Globus pallidus (tissue), 1 donor: ENCODE results near the gene TBC1D23.
A peak's percentile ranks its signal among the peaks of the same experiment; 100 is the strongest.
"Not testable (repeated sequence)": the region's sequence is repeated elsewhere in the genome, so short reads cannot be mapped to it uniquely, and the experiment has no call there.

Source experiments
- DNase-seq: peaks from one replicate; pipeline ENCODE4 v3.0.0-alpha.2; 2015; ENCODE audit warnings: low spot score

The TBC1D23 gene

DNA sequence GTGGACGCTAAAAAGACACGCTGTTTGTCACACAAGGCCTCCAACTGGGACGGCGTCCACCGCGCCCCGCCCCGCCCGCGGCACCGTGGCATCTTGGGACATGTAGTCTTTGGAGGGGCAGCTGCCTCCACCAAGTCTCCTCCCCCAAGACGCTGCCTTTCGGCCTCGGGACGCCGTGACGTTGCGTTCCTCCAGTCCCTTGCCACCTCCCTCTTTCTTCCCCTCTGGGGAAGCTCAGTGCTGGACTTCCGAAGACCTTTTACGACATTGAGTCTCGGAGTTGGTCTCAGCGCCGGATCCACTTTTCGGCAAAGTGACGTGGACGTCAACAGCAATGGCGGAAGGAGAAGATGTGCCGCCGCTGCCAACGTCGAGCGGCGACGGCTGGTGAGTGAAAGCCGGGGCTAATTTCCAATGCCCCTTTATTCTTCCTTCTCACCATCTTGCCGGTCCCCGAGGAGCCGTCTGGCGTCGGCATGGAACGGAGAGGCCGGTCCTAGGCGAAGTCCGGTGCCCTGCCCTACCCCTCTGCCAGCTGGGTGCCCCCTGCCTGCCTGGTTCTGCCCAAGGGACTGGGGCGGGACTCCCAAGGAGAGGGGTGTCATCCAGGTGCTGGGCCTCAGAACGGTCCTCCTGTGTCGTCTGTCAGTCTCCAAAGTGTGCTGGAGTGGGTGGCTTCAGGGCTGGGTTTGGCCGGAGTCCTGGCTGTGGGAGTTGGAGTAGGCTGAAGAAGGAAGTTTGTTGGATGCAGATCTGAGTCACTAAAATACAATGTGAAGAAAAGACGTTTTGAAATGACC is at the start of gene TBC1D23:
TSS of gene TBC1D23 (plus strand) at position 308 of the 800 bp plus-strand sequence. CDS start at position 335, 27 bp downstream.
- DNase-seq, result peak; percentile 100

DNA sequence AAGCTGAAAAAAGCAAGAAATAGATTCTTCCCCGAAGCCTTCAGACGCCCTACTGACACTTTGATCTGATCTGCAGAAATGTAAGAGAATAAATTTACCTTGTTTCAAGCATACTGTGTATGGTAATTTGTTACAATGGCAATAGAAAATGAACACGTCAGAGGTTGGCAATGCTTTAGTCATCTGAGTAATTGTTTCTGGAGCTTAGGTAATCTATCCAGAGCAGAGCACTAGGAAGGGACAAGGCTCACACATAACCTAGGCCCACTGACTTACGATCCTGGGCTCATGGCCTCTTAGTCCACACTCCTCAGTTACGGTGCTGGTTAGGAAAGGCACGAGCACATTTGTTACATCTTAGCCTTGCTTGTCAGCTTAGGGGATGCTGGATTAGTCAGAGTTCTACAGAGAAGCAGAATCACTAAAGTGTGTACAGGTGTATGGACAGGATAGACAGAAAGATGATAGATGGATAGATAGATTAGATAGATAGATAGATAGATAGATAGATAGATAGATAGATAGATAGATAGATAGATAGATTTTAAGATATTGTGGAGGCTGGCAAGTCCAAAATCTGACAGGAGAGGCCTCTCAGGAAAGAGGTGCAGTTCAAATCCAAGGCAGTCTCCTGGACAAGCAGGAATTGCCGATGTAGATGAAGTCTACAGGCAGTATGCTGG is 46.8 kb upstream of the TBC1D23 start:
- no peak for DNase-seq

GRCh38 chr3:100214574-100214964 is 46.2 kb upstream of the TBC1D23 start:
- no peak for DNase-seq

GRCh38 chr3:100216713-100217112 is 44.1 kb upstream of the TBC1D23 start:
- no peak for DNase-seq

DNA sequence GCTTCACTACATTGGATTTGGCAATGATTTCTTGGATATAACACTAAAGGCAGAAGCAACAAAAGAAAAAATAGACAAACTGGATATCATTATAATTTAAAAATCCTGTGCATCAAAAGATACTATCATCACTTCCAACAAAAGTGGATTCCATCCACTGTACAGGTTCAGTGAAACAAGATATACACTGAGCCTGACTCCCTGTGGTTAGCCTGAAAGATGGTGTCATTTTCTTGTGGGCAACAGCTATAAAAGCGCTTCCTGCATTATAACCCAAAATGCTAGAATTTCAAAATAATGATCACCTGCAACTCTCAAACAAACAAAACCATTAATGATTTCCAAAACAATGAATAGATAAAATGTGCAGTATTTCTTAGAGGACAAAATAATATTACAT is 39.6 kb upstream of the TBC1D23 start:
- no peak for DNase-seq

DNA sequence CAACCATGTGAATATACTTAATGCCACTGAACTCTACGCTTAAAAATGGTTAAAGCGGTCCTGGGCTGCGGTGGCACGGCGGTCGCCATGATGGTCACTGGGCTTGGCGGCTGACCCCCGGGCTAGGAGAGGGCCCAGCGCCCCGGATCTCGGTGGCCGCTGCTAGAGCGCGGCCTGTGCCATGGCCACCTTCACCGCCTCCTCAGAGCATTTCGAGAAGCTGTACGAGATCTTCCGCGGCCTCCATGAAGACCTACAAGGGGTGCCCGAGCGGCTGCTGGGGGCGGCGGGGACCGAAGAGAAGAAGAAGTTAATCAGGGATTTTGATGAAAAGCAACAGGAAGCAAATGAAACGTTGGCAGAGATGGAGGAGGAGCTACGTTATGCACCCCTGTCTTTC is 35.6 kb upstream of the TBC1D23 start:
- DNase-seq, result no peak

- no peak for DNase-seq
These were observed 34.9 kb upstream of the TBC1D23 start for GRCh38 chr3:100225883-100226282.

- no peak for DNase-seq
These were observed 33.9 kb upstream of the TBC1D23 start for GRCh38 chr3:100226712-100227429.

GRCh38 chr3:100227511-100227921 is 33.3 kb upstream of the TBC1D23 start:
- DNase-seq, result no peak

DNA sequence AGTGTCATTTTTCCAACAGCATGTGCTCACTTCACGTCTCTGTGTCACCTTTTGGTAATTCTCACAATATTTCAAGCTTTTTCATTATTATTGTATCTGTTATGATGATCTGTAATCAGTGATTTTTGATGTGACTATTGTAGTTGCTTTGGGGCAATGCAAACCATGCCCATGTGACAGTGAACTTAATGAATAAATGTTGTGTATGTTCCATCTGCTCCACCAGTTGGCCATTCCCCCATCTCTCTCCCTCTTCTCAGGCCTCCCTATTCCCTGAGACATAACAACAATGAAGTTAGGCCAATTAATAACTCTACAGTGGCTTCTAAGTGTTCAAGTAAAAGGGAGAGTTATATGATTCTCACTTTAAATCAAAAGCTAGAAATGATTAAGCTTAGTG is 32.5 kb upstream of the TBC1D23 start:
- DNase-seq, result no peak

GRCh38 chr3:100229188-100229587 is 31.6 kb upstream of the TBC1D23 start:
- DNase-seq, result not testable (repeated sequence)

- no peak for DNase-seq
These were observed 30.1 kb upstream of the TBC1D23 start for GRCh38 chr3:100230710-100231109.

DNA sequence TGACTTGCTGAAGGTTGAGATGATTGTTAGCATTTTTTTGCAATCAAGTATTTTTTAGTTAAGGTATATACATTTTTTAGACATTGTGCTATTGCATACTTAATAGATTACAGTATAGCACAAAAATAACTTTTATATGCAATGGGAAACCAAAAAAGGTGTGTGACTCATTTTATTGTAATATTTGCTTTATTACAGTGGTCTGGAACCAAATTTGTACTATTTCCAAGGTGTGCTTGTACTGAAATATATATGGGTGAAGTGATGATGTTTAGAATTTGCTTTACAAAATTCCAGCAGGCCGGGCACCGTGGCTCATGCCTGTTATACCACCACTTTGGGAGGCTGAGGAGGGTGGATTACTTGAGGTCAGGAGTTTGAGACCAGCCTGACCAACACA is 29.1 kb upstream of the TBC1D23 start:
- no peak for DNase-seq

DNA sequence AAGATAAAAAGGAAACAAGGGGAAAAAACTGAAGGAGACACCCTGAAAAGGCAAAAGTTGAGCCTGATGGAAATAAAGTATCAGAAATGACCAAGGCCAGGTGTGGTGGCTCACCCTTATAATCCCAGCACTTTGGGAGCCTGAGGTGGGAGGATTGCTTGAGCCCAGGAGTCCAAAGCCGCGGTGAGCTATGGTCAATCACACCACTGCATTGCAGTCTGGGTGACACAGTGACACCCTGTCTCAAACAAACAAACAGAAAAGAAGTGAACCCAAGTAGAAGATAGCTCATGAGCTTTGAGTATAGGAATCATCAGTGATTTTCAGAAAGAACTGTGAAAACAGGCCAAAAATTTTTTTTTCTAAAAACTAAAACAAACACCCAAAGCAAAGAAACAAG is 26.4 kb upstream of the TBC1D23 start:
- DNase-seq, result no peak

DNA sequence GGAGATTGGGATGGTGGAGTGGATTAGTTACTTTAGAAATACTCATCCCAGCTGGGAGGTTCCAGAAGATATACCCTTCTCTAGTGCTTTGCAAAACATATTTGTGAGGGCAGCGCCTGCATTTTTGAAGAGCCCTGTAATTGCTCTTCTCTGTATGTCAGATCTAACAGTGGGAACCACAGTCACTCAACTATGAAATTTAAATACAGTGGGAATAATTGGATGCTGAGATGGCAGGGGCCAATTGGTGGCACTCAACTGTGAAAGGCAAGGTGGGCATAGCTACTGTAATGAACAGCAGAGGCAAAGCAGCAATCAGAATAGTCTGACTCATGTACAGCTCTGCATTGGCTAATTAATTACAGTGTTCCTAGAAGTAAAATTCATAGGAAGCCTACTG is 22.2 kb upstream of the TBC1D23 start:
- DNase-seq, result no peak

GRCh38 chr3:100242471-100242870 is 18.3 kb upstream of the TBC1D23 start:
- DNase-seq, result not testable (repeated sequence)

DNA sequence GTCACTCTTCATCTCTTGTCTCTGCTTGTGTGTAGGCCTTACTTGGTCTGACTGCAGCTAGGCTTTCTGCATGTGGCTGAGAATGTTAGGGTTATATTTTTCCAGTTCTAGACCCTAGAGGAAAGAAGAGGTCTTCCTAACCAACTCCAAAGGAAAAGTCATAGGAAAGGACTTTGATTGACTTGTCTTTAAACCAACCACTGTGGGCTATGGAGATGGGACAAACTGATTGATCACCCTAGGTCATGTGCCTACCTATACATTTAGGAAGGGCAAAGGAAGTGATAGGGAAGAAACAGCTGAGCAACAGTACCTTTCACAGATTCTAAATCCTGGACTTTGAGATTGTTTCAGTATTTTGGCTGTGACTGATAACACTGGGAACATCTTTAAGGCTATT is 16.5 kb upstream of the TBC1D23 start:
- DNase-seq, result no peak

- no peak for DNase-seq
These were observed 15.7 kb upstream of the TBC1D23 start for GRCh38 chr3:100245136-100245535.

DNA sequence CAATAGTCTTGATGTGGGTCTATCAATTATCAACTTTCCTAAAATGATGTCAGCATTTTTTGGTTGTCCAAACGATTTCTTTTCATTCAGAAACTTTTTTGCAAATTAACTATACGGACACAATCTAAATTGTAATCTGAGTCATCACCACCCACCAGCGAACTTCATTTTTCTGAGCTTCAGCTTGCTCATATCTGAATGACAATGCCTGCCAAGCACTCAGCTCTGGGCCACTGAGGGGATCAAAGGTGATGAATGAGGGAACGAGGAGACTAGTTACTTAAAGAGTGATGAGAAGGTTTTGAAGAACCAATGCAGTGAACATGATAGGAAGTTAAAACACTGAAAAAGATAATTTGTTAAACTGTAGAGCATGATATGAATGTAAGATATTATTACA is 14.9 kb upstream of the TBC1D23 start:
- DNase-seq, result no peak

DNA sequence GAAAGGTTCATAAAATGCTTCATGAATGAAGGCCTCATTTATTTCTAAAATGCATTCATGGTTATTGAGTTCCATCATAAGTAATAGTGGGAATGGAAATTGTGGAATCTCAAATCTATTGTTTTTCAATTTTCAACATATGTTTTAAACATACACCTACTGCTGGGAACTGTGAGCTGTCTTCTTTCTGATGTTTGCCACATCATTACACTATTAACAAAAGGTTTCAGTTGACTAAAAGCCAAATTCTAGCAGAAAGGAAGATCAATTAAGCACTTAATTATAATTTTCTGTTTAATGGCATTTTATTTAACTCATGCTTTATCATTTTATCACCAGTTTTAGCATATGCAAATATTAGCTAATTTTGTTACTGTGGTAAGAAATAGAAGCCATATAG is 13.8 kb upstream of the TBC1D23 start:
- DNase-seq, result no peak

GRCh38 chr3:100252001-100252400 is 8.8 kb upstream of the TBC1D23 start:
- DNase-seq, result no peak

DNA sequence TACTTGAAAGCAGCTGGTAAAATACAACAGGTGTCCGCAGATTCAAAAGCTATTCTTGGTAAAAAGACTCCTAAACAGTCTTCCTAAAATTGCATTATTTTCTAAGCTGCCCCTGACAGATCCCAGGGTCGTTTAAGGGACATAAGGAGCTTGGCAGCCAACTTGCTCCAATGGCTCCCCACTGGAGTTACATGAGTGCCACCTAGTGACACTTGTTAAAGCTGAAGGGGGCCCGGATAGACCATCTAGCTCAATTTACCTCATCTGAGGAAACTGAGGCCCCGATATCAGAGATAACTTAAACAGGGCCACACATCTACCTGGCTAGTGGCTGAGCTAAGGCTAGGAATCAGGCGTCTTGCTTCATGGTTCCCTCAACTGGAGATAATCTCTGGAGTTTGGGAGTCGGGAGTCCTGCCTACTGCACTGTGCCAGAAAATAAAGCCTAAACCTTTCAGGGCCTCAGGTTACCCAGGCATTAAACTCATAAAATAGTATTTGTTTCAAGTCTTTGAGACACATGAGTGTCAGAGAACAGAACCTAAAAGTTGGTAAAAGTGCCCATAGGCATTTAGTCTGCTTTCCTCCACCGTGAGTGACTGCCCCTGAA is 6.5 kb upstream of the TBC1D23 start:
- peak; percentile 41 for DNase-seq
